MM.1S (cell line): ENCODE data around the gene SORCS2.

Experiments used
- DNase-seq: peaks from one replicate; pipeline ENCODE4 v3.0.0-alpha.2; 2015
- H2AFZ ChIP-seq: fragments of 300-600 bp; sonication (generic); 2 replicates; pipeline ENCODE4 v1.6.0; 2016; ENCODE audit warnings: antibody characterized with exemption, low read length
- H3F3A ChIP-seq: fragments of 300-600 bp; sonication (generic); 2 replicates; pipeline ENCODE4 v1.6.1; 2016; ENCODE audit warnings: mild to moderate bottlenecking, antibody characterized with exemption, low read length, moderate library complexity, mixed read lengths; ENCODE audit not compliant: insufficient read depth
- H3K27ac ChIP-seq: fragments of 300-600 bp; sonication (generic); 2 replicates; pipeline ENCODE4 v1.5.1; 2016; ENCODE audit warnings: mild to moderate bottlenecking, low read length
- H3K27me3 ChIP-seq: fragments of 300-600 bp; sonication (generic); replicated peaks from 2 replicates; pipeline ENCODE4 v1.6.0; 2016; ENCODE audit warnings: low read length; ENCODE audit not compliant: insufficient read depth
- H3K36me3 ChIP-seq: fragments of 300-600 bp; sonication (generic); replicated peaks from 2 replicates; pipeline ENCODE4 v1.6.1; 2016; ENCODE audit warnings: mild to moderate bottlenecking, low read length, mixed read lengths; ENCODE audit not compliant: insufficient read depth
- H3K4me1 ChIP-seq: fragments of 300-600 bp; sonication (generic); 2 replicates; pipeline ENCODE4 v1.6.1; 2016; ENCODE audit warnings: low read length, mixed read lengths
- H3K4me2 ChIP-seq: fragments of 300-600 bp; sonication (generic); 2 replicates; pipeline ENCODE4 v1.6.0; 2016; ENCODE audit warnings: low read depth, low read length
- H3K4me3 ChIP-seq: fragments of 300-600 bp; sonication (generic); 2 replicates; pipeline ENCODE4 v1.5.1; 2016; ENCODE audit warnings: low read length, mixed read lengths
- H3K79me2 ChIP-seq: fragments of 300-600 bp; sonication (generic); 2 replicates; pipeline ENCODE4 v1.6.1; 2016; ENCODE audit warnings: mixed run types, low read length, mixed read lengths
- H3K9ac ChIP-seq: fragments of 300-600 bp; sonication (generic); 2 replicates; pipeline ENCODE4 v1.6.1; 2016; ENCODE audit warnings: low read length, mixed read lengths
- H3K9me2 ChIP-seq: fragments of 300-600 bp; sonication (generic); replicated peaks from 2 replicates; pipeline ENCODE4 v1.6.1; 2016; ENCODE audit warnings: mild to moderate bottlenecking, low read length, mixed read lengths; ENCODE audit not compliant: insufficient read depth
- H3K9me3 ChIP-seq: fragments of 300-600 bp; sonication (generic); replicated peaks from 2 replicates; pipeline ENCODE4 v1.6.1; 2016; ENCODE audit warnings: mild to moderate bottlenecking, low read length, mixed read lengths; ENCODE audit not compliant: insufficient read depth
- H4K20me1 ChIP-seq: fragments of 300-600 bp; sonication (generic); 2 replicates; pipeline ENCODE4 v1.6.1; 2016; ENCODE audit warnings: mild to moderate bottlenecking, low read length, moderate library complexity, mixed read lengths; ENCODE audit not compliant: insufficient read depth
- CTCF ChIP-seq: fragments of 300-600 bp; sonication (generic); IDR thresholded peaks from 2 replicates; pipeline ENCODE4 v1.5.1; 2016; ENCODE audit warnings: antibody characterized with exemption, low read length, mixed read lengths
- EZH2 ChIP-seq: fragments of 300-600 bp; sonication (generic); optimal IDR thresholded peaks from 2 replicates; pipeline ENCODE3; 2017; ENCODE audit warnings: low read depth, mild to moderate bottlenecking, antibody characterized with exemption, low read length, mixed read lengths
- EZH2phosphoT487 ChIP-seq: fragments of 300-600 bp; sonication (generic); IDR thresholded peaks from 2 replicates; pipeline ENCODE4 v1.6.1; 2018; ENCODE audit warnings: antibody characterized with exemption, low read length

SORCS2 gene

GRCh38 chr4:7180938-7181337 lies 11.4 kb upstream of the SORCS2 start:
- H3K36me3 ChIP-seq, result no peaks in the 10 kb centered on the region
- H3K4me1 ChIP-seq, result no peaks in the 10 kb centered on the region
- no peak for TF ChIP-seq EZH2phosphoT487
- TF ChIP-seq CTCF, result no peak
- no peak for TF ChIP-seq EZH2
- no peak overlapping the region for H3K27ac ChIP-seq
- H4K20me1 ChIP-seq, result no peaks in the 10 kb centered on the region
- H3K9me3 ChIP-seq, result no peaks in the 10 kb centered on the region
- DNase-seq, result no peak
- no peak overlapping the region for H3K4me2 ChIP-seq
- H2AFZ ChIP-seq, result no peak overlapping the region
- no peak overlapping the region for H3K9ac ChIP-seq
- no peak overlapping the region for H3K4me3 ChIP-seq
- H3K9me2 ChIP-seq, result no peaks in the 10 kb centered on the region
- no peaks in the 10 kb centered on the region for H3K79me2 ChIP-seq
- H3K27me3 ChIP-seq, result peaks cover 67% of the 10 kb centered on the region
- no peaks in the 10 kb centered on the region for H3F3A ChIP-seq

DNA sequence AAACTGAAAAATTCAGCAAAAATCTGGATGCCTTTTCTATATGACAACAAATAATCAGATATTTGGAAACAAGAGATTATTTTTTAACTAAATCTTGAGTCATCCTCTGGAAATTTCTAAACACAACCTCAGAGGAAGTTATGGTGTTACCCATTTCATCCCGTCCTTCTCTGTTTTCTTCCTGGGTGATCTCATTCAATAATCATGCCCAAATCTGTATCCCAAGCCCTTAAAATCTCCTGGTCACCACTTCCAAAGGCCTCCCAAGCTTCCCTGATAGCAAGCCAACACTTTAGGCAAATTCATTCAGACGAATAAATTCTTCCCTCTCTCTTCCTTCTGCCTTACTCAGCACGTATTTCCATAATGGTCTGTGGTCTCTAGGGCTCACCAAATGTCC lies 9.7 kb upstream of the SORCS2 start:
- no peaks in the 10 kb centered on the region for H3K9me2 ChIP-seq
- DNase-seq, result no peak

DNA sequence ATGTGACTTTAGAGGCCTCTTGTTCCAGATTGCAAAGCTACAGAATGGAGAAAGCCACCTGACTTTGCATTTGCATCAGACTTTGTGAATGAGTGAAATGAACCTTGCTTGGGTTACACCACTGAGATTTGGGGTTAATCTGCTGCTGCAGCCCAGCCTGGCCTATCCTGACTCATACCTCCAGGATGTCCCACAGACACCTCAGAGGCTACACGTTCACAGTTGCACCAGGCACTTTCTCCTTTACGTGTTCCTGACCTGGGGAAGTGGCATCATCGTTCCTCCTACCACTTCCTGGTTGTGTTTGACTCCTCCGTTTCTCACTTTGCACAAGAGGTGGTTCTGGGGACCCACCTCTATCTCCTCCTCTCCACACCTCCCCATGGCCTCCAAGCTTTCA lies 9.2 kb upstream of the SORCS2 start:
- DNase-seq, result no peak
- H3K79me2 ChIP-seq, result no peaks in the 10 kb centered on the region
- TF ChIP-seq CTCF (no peak), EZH2phosphoT487 (no peak), EZH2 (no peak)
- no peak overlapping the region for H3K27ac ChIP-seq
- no peaks in the 10 kb centered on the region for H3K9me3 ChIP-seq
- H3F3A ChIP-seq, result no peaks in the 10 kb centered on the region
- H3K4me1 ChIP-seq, result no peaks in the 10 kb centered on the region
- no peak overlapping the region for H3K9ac ChIP-seq
- H2AFZ ChIP-seq, result no peak overlapping the region
- H3K27me3 ChIP-seq, result peaks cover 66% of the 10 kb centered on the region
- no peaks in the 10 kb centered on the region for H3K9me2 ChIP-seq
- H4K20me1 ChIP-seq, result no peaks in the 10 kb centered on the region
- no peak overlapping the region for H3K4me3 ChIP-seq
- H3K36me3 ChIP-seq, result no peaks in the 10 kb centered on the region
- no peak overlapping the region for H3K4me2 ChIP-seq

More for the DNA sequence above, 9.7 kb upstream of the SORCS2 start:
- Histone ChIP-seq H3K27me3 (peaks cover 66% of the 10 kb centered on the region), H3K4me3 (no peak overlapping the region), H3K27ac (no peak overlapping the region), H2AFZ (no peak overlapping the region), H3K79me2 (no peaks in the 10 kb centered on the region), H3K36me3 (no peaks in the 10 kb centered on the region), H3K9me3 (no peaks in the 10 kb centered on the region), H4K20me1 (no peaks in the 10 kb centered on the region), H3F3A (no peaks in the 10 kb centered on the region), H3K4me2 (no peak overlapping the region), H3K9ac (no peak overlapping the region), H3K4me1 (no peaks in the 10 kb centered on the region)
- TF ChIP-seq CTCF (no peak), EZH2 (no peak), EZH2phosphoT487 (no peak)
